NK-92 treated with Interleukin-12 subunit alpha and Interleukin-12 subunit beta, amount 100 ng/mL, for 24 hours (cell line): ENCODE results near the gene AGAP1.

Experiments
- DNase-seq: peaks from one replicate; lab custom pipeline; 2025; lab: John Stamatoyannopoulos, UW

AGAP1 gene

DNA sequence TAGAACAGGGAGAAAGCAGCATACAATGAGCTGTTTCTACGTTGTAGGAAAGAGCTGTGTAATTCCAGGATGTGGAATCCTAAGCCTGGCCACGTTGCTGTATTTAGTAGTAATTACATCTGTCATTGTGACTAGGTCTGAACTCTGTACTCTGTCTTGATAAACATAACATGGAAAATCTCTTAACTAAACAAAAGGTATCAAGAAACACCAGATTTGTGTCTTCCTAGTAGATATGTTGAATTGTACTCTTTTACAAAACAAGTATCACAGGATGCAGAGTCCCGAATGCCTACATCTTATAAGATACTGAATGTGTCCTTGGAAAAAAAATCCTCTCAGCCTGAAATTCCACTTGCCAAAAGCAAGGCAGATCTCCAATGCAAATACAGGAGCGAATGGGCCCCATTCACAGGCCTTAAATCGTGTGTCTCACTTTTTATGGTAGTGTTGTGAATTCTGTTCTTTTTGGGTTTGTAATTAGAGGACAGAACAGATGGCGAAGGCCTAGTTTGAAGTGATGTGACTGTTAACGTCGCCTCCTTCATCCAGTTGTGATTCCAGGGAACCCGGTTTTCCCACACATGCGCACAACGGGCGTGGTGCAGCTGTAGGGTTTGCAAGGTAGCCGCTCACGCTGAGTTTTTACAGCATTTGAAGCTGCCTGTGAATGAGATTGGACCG lies 427.8 kb downstream of the AGAP1 start:
- DNase-seq, result no peak

- no peak for DNase-seq
These were observed 429.0 kb downstream of the AGAP1 start for GRCh38 chr2:235922839-235923238.

DNA sequence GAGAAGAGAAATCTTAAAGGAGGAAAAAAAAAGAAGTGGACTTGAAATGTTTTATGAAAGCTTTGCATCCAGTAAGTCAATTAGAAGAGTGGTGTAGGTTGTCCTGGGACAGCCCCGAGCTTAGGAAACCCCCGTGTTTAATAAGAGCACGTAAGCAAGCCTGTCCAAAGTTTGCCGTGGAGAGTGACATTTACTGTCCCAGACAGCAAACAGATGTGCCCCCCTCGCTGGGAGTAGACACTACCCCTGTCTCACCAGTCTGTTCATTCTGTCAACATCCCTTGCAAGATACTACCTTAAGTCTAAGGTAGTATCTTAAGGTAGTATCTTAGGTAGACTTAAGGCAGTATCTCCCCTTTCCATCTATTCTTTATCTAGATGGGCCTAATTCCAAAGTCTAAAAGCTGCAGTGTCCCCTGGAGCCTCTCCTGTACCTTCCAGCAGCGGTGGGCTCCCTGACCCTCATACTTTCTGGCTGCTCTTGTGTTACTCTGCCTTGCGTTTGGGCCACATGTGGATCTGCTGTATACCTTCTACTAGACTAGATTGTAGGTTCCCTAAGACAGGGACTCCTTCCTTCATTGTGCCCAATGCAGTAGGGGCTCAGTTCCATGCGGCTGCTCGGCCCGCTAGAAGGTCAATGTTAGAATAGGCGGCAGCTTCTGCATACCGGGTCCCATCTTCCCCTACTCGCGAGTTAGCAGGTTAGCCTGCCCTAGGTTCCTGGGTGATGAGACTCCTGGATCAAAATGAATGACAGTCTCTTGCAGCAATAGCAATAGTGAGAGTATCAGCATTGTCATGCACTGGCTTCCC lies 430.2 kb downstream of the AGAP1 start:
- DNase-seq, result no peak

GRCh38 chr2:235924675-235925063 lies 430.8 kb downstream of the AGAP1 start:
- no peak for DNase-seq

GRCh38 chr2:235925250-235925919 lies 431.5 kb downstream of the AGAP1 start:
- no peak for DNase-seq

GRCh38 chr2:235926229-235926628 lies 432.4 kb downstream of the AGAP1 start:
- DNase-seq, result no peak

DNA sequence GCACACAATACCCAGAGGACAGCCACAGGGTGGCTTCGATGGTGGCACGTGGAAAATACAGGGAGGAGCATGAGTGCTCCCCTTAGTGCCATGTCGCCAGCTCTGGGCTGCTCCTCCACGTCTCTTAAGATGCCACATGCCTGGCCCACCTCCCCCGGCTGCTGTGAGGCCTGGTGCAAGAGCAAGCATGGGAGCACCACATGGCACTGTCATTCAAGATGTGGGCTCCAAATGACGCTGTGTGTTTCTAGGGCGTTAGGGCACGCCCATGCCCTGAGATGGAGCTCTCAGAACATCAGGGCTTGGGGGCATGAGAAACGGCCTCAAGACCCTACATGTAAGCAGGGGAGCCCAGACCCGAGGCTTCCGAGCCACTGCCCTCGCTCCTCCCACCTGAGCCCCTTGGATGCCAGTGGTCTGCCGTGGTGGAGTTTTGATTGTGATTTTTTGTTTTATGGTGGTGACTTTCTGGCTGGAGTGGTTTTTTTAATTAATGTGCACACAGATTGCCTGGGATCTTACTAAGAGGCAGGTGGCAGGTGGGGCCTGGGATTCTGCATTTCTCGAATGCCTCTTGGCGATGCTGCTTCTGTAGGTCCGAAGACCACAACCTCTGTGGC lies 435.0 kb downstream of the AGAP1 start:
- no peak for DNase-seq

- no peak for DNase-seq
These were observed 436.9 kb downstream of the AGAP1 start for GRCh38 chr2:235930701-235931100.

- no peak for DNase-seq
These were observed 437.8 kb downstream of the AGAP1 start for GRCh38 chr2:235931676-235932075.

GRCh38 chr2:235934059-235934773 lies 440.4 kb downstream of the AGAP1 start:
- DNase-seq, result no peak

DNA sequence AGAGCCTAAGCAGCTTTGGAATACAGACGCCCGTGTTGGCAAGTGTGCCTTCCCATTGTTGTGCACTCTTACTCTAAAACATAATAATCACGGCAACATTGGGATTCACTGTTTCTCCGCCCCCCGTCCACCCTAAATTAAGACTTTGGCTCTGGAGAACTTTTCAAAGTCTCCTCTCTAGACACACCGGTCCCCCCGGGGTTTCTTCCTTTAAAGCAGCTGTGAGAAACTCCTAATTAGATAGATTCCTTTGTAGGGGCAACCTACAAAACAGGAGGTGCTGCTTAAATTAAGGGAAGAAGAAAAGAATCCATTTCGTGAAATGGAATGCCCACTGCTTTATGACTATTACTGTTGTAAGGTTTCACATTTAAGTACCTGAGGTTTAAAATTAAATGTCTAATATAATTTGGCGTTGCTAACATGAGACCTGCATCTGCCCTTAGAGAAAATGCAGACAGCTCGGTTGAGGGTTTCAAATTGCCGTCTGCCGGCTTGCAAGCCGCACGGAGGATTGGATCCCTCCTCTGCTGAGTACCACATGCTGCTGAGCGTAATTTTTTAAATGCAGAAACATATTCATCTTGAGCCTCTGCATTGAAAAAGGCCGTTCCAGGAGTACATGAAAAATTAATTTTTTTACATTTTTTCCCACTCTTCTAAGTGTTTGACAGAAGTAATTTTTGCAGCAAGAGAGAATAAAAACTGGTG lies 441.1 kb downstream of the AGAP1 start:
- no peak for DNase-seq

- DNase-seq, result no peak
These were observed 441.9 kb downstream of the AGAP1 start for GRCh38 chr2:235935773-235936172.

DNA sequence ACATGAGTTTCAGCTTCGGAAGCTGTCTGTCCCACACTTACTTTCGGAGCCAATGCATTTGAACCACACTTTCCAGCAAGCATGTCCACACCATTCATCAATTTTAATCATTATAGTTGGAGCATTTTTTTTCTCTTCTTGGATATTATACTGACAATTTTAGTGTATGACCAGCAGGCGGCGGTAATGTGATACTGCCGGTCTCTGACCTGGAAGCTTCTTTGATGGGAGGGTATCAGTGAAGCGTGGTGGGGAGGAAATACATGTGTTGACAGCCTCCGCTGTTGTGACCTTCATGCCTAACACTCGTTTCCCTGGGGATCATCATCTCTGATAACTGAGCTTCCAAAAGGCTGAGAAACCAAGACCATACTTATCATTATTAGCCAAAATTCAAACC lies 442.6 kb downstream of the AGAP1 start:
- DNase-seq, result no peak

DNA sequence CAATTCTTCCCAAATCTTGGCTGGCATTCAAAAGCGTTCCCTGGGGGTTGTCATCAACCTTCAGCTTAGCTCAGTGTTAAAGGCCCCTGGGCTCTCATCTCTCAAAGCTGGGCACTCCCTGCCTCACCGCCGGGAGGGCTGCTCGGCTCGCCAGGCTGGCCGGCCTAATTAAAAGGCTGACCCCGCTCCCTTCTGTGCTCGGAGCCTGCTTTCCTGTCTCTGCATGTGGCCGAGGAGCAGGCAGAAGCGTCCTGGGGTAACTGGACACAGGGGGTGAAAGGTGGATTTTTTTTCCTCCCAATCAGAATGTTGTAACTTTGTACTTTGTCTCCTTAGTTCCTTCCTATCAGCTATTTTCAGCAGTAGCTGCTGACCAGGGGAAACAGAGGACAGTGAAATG lies 443.2 kb downstream of the AGAP1 start:
- DNase-seq, result no peak

- DNase-seq, result no peak
These were observed 443.7 kb downstream of the AGAP1 start for GRCh38 chr2:235937526-235937925.

DNA sequence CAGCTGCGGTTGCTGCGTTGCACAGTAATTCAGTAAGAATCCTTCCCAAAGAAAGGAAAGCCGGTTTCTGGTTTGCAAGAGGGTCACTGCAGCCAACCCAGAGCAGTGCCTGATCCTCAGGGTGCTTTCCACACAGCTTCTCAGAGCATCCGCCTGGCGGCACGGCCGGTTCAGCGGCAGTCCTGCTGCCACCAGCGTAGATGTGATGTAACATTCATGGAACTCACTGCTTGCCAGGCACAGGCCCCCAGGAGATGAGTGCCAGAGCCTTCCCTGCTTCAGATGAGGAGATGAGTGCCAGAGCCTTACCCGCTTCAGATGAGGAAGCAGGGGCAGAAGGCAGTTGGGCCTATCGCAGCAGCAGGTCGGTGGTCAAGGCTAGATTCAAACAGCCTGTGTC lies 444.1 kb downstream of the AGAP1 start:
- DNase-seq, result no peak

GRCh38 chr2:235938611-235939010 lies 444.8 kb downstream of the AGAP1 start:
- no peak for DNase-seq

GRCh38 chr2:235939471-235939870 lies 445.6 kb downstream of the AGAP1 start:
- DNase-seq, result no peak

- DNase-seq, result no peak
These were observed 446.5 kb downstream of the AGAP1 start for GRCh38 chr2:235940330-235940729.

GRCh38 chr2:235944591-235944990 lies 450.7 kb downstream of the AGAP1 start:
- no peak for DNase-seq

DNA sequence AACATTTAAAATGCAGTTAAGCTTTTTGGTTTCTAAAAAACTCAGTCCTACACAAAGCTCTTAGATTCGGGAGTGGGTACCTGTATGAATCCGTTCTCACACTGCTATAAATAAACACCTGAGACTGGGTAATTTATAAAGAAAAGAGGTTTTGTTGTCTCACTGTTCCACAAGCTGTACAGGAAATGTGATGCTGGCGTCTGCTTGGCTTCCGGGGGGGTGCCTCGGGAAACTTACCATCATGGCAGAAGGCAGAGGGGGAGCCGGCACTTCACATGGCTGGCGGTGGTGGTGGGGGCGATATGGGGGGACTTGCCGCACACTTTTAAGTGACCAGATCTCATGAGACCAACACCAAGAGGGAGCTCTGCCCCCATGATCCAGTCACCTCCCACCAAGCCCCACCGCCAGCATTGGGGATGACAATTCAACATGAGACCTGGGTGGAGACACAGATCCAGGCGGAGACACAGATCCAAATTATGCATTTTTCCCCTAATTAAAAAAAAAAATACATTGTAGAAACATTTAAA lies 451.8 kb downstream of the AGAP1 start:
- DNase-seq, result no peak
